GM18519 (cell line): ENCODE results near the gene CDC42SE2.
"Not testable (repeated sequence)": the region's sequence is repeated elsewhere in the genome, so short reads cannot be mapped to it uniquely, and the experiment has no call there.

Source experiments
- ATAC-seq: cut with Tn5 transposase; IDR thresholded peaks from one replicate; pipeline ENCODE4 v1.9.1; 2021; ENCODE audit warnings: mild to moderate bottlenecking, moderate library complexity; ENCODE audit not compliant: unreplicated experiment, low FRiP score

The CDC42SE2 gene

GRCh38 chr5:131382407-131383395 is 118.8 kb downstream of the CDC42SE2 start:
- ATAC-seq, result peak; percentile 66

GRCh38 chr5:131384173-131384572 is 120.3 kb downstream of the CDC42SE2 start:
- ATAC-seq, result no peak

DNA sequence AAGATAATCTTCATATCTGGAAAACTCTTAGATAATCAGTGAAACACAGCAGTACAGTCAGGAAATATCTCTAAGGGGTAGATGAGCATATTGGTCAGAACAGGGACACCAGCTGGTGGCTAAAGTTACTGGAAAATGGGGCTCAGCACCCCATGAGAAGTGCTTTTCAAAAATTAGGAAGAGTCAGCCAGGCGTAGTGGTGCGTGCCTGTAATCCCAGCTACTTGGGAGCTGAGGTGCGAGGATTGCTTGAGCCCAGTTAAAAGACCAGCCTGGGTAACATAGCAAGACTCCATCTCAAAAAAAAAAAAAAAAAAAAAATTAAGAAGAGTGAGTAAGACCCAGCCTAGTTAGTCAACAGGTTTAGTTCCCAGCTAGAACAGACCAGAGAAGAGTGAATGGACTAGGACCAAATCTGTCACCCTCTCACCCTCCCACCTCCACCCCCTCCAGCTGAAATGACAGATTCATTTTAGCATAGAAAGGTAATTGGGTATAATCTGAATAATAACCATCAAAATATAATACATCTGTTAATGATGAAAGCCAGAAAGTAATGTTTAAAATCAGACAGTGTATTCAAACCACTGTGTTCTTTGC is 120.9 kb downstream of the CDC42SE2 start:
- ATAC-seq, result no peak

DNA sequence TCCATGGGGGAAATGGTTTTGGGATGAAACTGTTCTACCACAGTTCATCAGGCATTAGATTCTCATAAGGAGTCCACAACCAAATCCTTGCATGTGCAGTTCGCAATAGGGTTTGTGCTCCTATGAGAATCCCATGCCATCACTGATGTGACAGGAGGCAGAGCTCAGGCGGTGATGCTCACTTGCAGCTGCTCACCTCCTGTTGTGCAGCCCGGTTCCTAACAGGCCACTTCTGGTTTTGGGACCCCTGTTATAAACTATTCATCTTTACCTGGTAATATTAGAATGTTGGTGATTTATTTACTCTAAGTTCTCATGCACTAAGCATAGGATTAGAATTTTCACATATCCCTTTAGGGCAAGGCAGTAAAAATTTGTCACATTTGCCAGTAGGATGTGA is 122.3 kb downstream of the CDC42SE2 start:
- ATAC-seq, result no peak

GRCh38 chr5:131386779-131387178 is 122.9 kb downstream of the CDC42SE2 start:
- no peak for ATAC-seq

- ATAC-seq, result no peak
These were observed 123.4 kb downstream of the CDC42SE2 start for GRCh38 chr5:131387255-131387654.

- no peak for ATAC-seq
These were observed 125.4 kb downstream of the CDC42SE2 start for GRCh38 chr5:131389096-131389868.

DNA sequence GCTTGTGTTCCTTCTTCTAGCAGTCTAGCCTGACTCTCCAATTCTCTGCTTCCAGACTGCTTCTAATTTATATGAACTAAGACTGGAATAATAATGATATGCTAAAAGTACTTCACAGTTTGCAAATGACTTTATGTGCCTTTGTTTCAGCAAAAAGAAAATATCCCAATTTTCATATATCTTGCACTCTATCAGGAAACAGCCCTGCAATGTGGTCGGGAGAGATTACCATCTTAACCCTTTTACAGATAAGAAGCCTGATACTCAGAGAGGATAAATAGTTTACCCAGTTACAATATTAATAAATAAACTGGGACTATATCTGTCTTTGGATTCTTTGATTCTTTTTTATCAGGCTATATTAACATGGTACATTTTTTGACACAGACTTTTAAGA is 126.0 kb downstream of the CDC42SE2 start:
- ATAC-seq, result no peak

- ATAC-seq, result no peak
These were observed 128.7 kb downstream of the CDC42SE2 start for GRCh38 chr5:131392466-131393095.

GRCh38 chr5:131393498-131393968 is 129.7 kb downstream of the CDC42SE2 start:
- ATAC-seq, result no peak

DNA sequence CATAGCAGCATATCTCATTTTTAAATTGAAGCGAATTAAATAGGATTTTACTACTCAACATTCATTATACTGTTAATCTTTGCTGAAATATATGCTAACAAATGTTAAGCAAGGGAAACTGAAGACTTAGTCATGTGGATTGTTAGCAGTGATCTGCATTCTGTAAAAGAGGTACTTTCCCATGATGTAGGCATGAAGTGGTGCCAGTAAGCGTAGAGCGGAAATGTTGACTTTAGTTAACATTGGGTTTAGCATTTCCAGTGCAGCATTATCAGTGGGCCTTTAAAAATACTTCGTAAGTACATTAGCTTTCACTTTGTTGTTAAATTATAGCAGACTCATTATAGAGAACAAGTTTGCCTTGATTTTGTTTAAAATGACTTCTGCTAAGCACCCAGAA is 130.3 kb downstream of the CDC42SE2 start:
- ATAC-seq, result peak; percentile 41

DNA sequence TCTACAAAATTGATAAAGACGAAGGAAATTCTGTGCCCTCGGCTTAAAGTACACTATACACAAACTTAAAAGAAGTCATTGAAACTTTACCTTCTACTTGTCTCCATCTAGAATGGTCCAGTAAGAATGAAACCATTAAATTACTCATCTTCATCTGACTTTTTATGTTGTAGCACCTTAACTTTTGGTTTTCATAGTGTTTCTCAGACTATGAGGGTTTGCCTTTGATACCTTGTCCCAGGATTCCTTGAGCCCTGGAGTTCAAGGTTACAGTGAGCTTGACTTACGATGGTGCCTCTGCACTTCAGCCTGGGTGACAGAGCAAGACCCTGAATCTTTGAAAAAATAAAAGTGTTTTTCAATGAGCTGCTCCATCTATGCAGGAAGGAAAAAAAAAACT is 132.2 kb downstream of the CDC42SE2 start:
- peak; percentile 91 for ATAC-seq

GRCh38 chr5:131396630-131397273 is 132.9 kb downstream of the CDC42SE2 start:
- ATAC-seq, result no peak

DNA sequence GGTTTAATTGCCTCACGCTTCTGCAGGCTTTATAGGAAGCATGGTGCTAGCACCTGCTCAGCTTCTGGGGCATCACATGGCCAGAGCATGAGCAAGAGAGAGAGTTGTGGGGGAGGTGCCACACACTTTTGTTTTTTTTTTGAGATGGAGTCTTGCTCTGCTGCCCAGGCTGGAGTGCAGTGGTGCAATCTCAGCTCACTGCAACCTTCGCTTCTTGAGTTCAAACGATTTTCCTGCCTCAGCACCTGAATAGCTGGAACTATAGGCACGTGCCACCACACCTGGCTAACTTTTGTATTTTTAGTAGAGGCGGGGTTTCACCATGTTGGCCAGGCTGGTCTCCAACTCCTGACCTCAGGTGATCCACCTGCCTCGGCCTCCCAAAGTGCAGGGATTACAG is 135.2 kb downstream of the CDC42SE2 start:
- not testable (repeated sequence) for ATAC-seq

DNA sequence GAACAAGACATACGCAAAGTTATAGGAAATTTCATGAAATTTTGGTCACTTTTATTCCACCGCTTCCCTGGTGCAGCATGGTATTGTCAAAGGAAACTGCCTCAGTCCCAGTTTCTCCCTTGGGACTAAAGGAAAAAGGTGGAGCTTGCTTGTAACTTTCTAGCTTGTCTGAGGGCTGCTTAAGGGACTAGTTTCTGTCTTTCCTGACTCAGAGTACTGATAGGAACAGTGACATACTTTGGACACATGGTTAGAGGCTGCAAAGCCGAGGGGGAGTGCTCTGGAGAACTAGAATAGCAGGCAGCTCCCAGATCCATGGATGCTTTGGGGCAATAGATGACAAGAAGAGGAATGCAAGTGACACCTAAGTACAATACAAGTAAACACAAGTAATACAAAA is 136.7 kb downstream of the CDC42SE2 start:
- no peak for ATAC-seq

- ATAC-seq, result no peak
These were observed 141.8 kb downstream of the CDC42SE2 start for GRCh38 chr5:131405674-131406073.

DNA sequence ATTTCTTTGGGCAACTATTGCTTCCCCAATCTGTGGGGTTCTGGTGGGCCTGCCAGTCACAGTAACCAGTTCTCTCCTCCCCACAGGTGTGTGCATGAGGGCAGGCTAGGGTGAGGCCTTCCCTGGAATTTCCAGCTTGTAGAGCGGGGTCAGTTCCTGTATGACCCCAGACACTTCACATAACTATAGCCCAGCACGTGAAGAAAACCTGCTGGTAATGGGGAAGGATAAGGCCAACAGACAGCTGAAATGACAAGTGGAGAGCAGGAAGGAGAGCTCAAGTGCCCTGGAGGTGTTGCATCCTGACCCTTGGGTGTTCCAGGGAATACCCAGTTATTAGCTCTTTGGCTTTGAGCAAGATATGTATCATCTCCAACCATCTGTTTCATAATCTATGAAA is 142.2 kb downstream of the CDC42SE2 start:
- ATAC-seq, result no peak

DNA sequence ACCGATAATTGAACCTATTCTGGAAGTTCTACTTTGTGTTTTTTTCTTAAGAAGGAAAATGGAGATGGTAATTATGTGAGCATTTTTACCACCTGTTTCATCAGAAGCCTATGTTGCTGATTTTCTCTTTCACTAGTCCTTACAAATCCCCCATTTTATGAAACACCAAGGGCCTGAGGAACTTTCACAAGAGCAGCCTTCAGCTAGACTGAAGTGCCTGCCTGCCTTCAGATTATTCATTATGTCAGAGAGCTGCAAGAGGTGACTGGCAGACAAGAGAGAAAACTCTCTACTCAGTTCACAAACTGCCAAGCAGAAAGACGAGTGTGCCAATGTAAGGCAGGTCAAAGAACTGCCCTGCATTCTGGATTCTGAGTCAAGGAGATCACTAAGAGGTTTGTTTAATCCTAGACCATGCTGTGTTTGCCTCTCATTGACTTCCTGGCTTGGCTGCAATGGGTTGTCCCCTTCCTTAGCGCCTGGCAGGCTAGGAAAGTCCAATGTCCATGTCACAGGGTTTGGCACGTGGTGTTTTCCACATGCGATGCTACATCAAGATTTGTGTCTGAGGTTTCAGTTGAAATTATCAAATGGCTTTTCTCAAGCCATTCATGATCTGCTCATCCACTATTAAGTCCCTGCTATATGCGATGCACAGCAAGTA is 143.3 kb downstream of the CDC42SE2 start:
- ATAC-seq, result no peak
